OCI-LY7 (cell line): ENCODE measurements around the gene KCNQ1. TPM values are rescaled to one million over a fixed set of nuclear protein-coding genes. Genes with fewer than 3 reads are reported as not detected.

Experiments
- BruUV-seq: library from RNA; stranded (reverse); fragments of 400-500 nt; replicated peaks from 2 replicates; lab custom pipeline; 2021; lab: Mats Ljungman, UMichigan
- CTCF ChIA-PET: fragments of 300-600 bp; sonication (Branson Sonifier 250); formaldehyde crosslinking; loops from one replicate; lab custom pipeline; 2022; ENCODE audit warnings: antibody characterized with exemption; ENCODE audit not compliant: unreplicated experiment; lab: Charles Lee
- POLR2A ChIA-PET: fragments of 300-600 bp; sonication (Branson Sonifier 250); formaldehyde crosslinking; loops from one replicate; lab custom pipeline; 2022; ENCODE audit warnings: antibody characterized with exemption; lab: Charles Lee
- DNase-seq: peaks from one replicate; pipeline ENCODE4 v3.0.0-alpha.2; 2015; ENCODE audit warnings: low spot score
- H2AFZ ChIP-seq: fragments of 200-600 bp; sonication (generic), shearing (Covaris generic); 2 replicates; pipeline ENCODE4 v1.6.1; 2014; ENCODE audit warnings: mild to moderate bottlenecking, antibody characterized with exemption, low read length, moderate library complexity
- H3K27ac ChIP-seq: fragments of 200-600 bp; sonication (generic); 2 replicates; pipeline ENCODE4 v1.5.1; 2014; ENCODE audit warnings: mixed run types, low read depth, mild to moderate bottlenecking, moderate library complexity, low read length, inconsistent platforms; ENCODE audit not compliant: poor library complexity, severe bottlenecking
- H3K36me3 ChIP-seq: fragments of 200-600 bp; sonication (generic); 2 replicates; pipeline ENCODE4 v1.6.1; 2014; ENCODE audit warnings: mild to moderate bottlenecking, antibody characterized with exemption, low read length, moderate library complexity, mixed read lengths; ENCODE audit not compliant: insufficient read depth
- H3K4me1 ChIP-seq: fragments of 200-600 bp; sonication (generic); 2 replicates; pipeline ENCODE4 v1.5.1; 2014; ENCODE audit warnings: mild to moderate bottlenecking, low read length; ENCODE audit not compliant: insufficient read depth, poor library complexity, severe bottlenecking
- H3K4me2 ChIP-seq: fragments of 200-600 bp; sonication (generic); 2 replicates; pipeline ENCODE4 v1.6.1; 2014; ENCODE audit warnings: mild to moderate bottlenecking, low read length
- H3K4me3 ChIP-seq: fragments of 200-600 bp; sonication (generic); 2 replicates; pipeline ENCODE4 v1.5.1; 2014; ENCODE audit warnings: mild to moderate bottlenecking, low read depth, low read length; ENCODE audit not compliant: poor library complexity, severe bottlenecking
- H3K79me2 ChIP-seq: fragments of 200-600 bp; sonication (generic); 2 replicates; pipeline ENCODE4 v1.6.1; 2016; ENCODE audit warnings: low read depth, mild to moderate bottlenecking, low read length, moderate library complexity, mixed read lengths; ENCODE audit not compliant: insufficient read depth
- H3K9me2 ChIP-seq: fragments of 200-600 bp; sonication (generic); 2 replicates; pipeline ENCODE4 v1.6.1; 2016; ENCODE audit warnings: mild to moderate bottlenecking, low read length, mixed read lengths; ENCODE audit not compliant: insufficient read depth
- H3K9me3 ChIP-seq: fragments of 200-600 bp; sonication (generic); 2 replicates; pipeline ENCODE4 v1.6.1; 2014; ENCODE audit warnings: mild to moderate bottlenecking, mixed run types, low read length, mixed read lengths
- H4K20me1 ChIP-seq: fragments of 200-600 bp; sonication (generic); 2 replicates; pipeline ENCODE4 v1.6.1; 2014; ENCODE audit warnings: mild to moderate bottlenecking, antibody characterized with exemption, low read length, moderate library complexity, mixed read lengths; ENCODE audit not compliant: insufficient read depth
- EZH2phosphoT487 ChIP-seq: fragments of 200-600 bp; sonication (generic); IDR thresholded peaks from 2 replicates; pipeline ENCODE4 v1.6.1; 2018; ENCODE audit warnings: low read depth, borderline replicate concordance, mild to moderate bottlenecking, mixed run types, antibody characterized with exemption, low read length, moderate library complexity, mixed read lengths
- intact Hi-C: fragments of 100-400 bp; cut with micrococcal nuclease; formaldehyde crosslinking; loops from one replicate; pipeline ENCODE4 v1.10.0; 2022; ENCODE audit not compliant: unreplicated experiment
- total RNA-seq, 2 experiments: library from RNA; depleted of rRNA in 1 of 2; stranded (reverse); fragments of >200 nt in 1 of 2; shearing (Covaris generic) in 1 of 2; gene quantifications; 2 replicates each; pipeline ENCODE4 v1.2.3, GENCODE V29; 2014 to 2022
- TF ChIP-seq, protein P1 (sequence below): fragments of 200-600 bp; sonication (generic); conservative IDR thresholded peaks from 2 replicates; pipeline ENCODE4 v1.5.1; 2014; ENCODE audit warnings: mild to moderate bottlenecking, antibody characterized with exemption, low read length, moderate library complexity, mixed read lengths

Gene KCNQ1
- total RNA-seq, 2 experiments from 2014 or later: 0.22 to 1.3 TPM

GRCh38 chr11:2511421-2512369, 66.9 kb downstream of the KCNQ1 start:
- no TSS peak for BruUV-seq
- intact Hi-C loops: no loop called here

DNA sequence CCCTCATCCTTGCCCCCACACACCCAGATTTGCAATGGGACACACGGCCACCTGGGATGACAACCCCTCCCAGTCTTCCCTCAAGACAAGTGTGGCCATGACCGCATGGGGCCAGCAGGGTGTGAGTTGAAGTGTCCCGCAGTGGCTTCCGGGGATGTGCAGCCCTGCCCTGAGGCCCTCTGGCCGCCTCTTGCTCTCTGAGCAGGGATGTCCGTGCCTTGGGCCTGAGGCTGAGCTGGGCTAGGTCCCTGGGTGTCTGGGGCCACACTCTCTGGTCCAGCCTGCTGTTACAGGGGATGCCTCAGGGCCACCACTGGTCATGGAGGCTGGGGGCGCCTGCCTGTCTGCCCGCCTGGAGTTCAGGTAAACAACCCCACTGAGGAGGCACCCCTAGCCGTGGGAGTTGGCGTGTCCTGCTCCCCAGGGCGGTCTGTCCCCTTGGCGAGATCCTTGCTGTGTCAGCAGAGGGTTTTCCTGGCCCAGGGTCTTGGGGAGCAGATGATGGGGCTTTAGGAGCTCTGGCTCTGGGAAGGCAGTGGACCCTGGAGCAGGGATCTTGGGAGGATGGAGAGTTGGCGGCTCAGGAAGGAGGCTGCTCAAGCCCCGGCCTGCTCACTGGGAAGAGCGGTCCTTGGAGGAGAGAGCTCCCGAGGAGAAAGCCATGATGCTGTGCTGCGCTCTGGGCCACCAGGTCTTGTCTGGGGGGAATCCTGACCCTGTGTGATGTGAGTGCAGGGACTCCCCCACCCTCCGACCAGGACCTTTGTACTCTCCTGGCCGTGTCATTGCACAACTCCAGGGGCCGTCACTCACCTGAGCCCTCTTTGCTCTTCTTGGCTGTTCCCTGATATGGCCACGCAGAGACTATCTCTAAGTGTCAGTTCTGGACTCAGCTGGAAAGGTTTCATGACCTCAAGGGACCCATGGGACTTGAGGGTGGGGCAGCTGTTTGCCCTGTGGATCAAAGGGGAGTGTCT, 67.9 kb downstream of the KCNQ1 start:
- Histone ChIP-seq H3K4me1 (no peaks in the 10 kb centered on the region), H2AFZ (no peak overlapping the region), H4K20me1 (no peaks in the 10 kb centered on the region), H3K4me3 (no peak overlapping the region), H3K36me3 (no peaks in the 10 kb centered on the region), H3K9me3 (no peaks in the 10 kb centered on the region), H3K4me2 (no peak overlapping the region), H3K9me2 (no peaks in the 10 kb centered on the region), H3K27ac (no peak overlapping the region), H3K79me2 (no peaks in the 10 kb centered on the region)
- TF ChIP-seq, protein P1, sequence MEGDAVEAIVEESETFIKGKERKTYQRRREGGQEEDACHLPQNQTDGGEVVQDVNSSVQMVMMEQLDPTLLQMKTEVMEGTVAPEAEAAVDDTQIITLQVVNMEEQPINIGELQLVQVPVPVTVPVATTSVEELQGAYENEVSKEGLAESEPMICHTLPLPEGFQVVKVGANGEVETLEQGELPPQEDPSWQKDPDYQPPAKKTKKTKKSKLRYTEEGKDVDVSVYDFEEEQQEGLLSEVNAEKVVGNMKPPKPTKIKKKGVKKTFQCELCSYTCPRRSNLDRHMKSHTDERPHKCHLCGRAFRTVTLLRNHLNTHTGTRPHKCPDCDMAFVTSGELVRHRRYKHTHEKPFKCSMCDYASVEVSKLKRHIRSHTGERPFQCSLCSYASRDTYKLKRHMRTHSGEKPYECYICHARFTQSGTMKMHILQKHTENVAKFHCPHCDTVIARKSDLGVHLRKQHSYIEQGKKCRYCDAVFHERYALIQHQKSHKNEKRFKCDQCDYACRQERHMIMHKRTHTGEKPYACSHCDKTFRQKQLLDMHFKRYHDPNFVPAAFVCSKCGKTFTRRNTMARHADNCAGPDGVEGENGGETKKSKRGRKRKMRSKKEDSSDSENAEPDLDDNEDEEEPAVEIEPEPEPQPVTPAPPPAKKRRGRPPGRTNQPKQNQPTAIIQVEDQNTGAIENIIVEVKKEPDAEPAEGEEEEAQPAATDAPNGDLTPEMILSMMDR: no peak
- no peak for TF ChIP-seq EZH2phosphoT487
- no TSS peak for BruUV-seq
- ChIA-PET POLR2A (interaction anchor here (0.6 kb wide), 1 partner anchor 159 kb away, joined by 5 read pairs; no protein-coding TSS in a partner anchor), CTCF (no interaction called here)
- intact Hi-C loops: no loop called here
- no peak for DNase-seq

More at GRCh38 chr11:2511421-2512369, 66.9 kb downstream of the KCNQ1 start:
- no peak overlapping the region for H2AFZ ChIP-seq
- DNase-seq: no peak
- H4K20me1 ChIP-seq: no peaks in the 10 kb centered on the region
- H3K4me3 ChIP-seq: no peak overlapping the region
- no peaks in the 10 kb centered on the region for H3K9me2 ChIP-seq
- H3K27ac ChIP-seq: no peak overlapping the region
- H3K36me3 ChIP-seq: no peaks in the 10 kb centered on the region
- CTCF ChIA-PET: no interaction called here
- H3K4me2 ChIP-seq: no peak overlapping the region
- H3K79me2 ChIP-seq: no peaks in the 10 kb centered on the region
- TF ChIP-seq, protein P1: no peak
- no peak for TF ChIP-seq EZH2phosphoT487
- no peaks in the 10 kb centered on the region for H3K9me3 ChIP-seq
- POLR2A ChIA-PET: no interaction called here
- no peaks in the 10 kb centered on the region for H3K4me1 ChIP-seq
